Transverse colon (tissue), 3 donors: ENCODE data around the gene ATG12.

Source experiments
- POLR2A ChIP-seq: fragments of 450-650 bp; IDR thresholded peaks from one replicate; pipeline ENCODE4 v1.6.1; 2016; ENCODE audit warnings: antibody characterized with exemption, mild to moderate bottlenecking, moderate library complexity
- TF ChIP-seq, protein P1 (sequence below), 5 experiments: fragments of 200-600 bp in 3 of 5; fragments of 450-650 bp in 2 of 5; sonication (generic) in 3 of 5; IDR thresholded peaks; 1 replicate in 2 of 5; 2 replicates in 3 of 5; pipeline ENCODE4 v1.5.1; 2016 to 2017; ENCODE audit warnings: antibody characterized with exemption in 5 of 5, inconsistent platforms in 3 of 5, mild to moderate bottlenecking in 2 of 5, moderate library complexity in 1 of 5

- no peak for TF ChIP-seq POLR2A
- TF ChIP-seq, protein P1, sequence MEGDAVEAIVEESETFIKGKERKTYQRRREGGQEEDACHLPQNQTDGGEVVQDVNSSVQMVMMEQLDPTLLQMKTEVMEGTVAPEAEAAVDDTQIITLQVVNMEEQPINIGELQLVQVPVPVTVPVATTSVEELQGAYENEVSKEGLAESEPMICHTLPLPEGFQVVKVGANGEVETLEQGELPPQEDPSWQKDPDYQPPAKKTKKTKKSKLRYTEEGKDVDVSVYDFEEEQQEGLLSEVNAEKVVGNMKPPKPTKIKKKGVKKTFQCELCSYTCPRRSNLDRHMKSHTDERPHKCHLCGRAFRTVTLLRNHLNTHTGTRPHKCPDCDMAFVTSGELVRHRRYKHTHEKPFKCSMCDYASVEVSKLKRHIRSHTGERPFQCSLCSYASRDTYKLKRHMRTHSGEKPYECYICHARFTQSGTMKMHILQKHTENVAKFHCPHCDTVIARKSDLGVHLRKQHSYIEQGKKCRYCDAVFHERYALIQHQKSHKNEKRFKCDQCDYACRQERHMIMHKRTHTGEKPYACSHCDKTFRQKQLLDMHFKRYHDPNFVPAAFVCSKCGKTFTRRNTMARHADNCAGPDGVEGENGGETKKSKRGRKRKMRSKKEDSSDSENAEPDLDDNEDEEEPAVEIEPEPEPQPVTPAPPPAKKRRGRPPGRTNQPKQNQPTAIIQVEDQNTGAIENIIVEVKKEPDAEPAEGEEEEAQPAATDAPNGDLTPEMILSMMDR (IDR thresholded peaks at IDR 0.05), result no peak
These were observed 43.1 kb downstream of the ATG12 start for GRCh38 chr5:115798252-115798651.
